Endothelial cell of umbilical vein (primary cell): ENCODE results near the gene MACROH2A1. TPM values are rescaled to one million over a fixed set of nuclear protein-coding genes. Genes with fewer than 3 reads are reported as not detected.
"Not testable (repeated sequence)": the region's sequence is repeated elsewhere in the genome, so short reads cannot be mapped to it uniquely, and the experiment has no call there.

ENCODE experiments used
- BruUV-seq: library from RNA; stranded (reverse); fragments of 400-500 nt; replicated peaks from 2 replicates; lab custom pipeline; 2021; lab: Mats Ljungman, UMichigan
- CTCF ChIA-PET: fragments of 300-600, 350-600 bp; sonication (Branson Sonifier 250); formaldehyde crosslinking; loops from one replicate; lab custom pipeline; 2021; ENCODE audit warnings: antibody characterized with exemption, inconsistent platforms; lab: Charles Lee
- POLR2A ChIA-PET: fragments of 300-600, 350-600 bp; sonication (Branson Sonifier 250); formaldehyde crosslinking; loops from one replicate; lab custom pipeline; 2021; ENCODE audit warnings: antibody characterized with exemption, inconsistent platforms; lab: Charles Lee
- DNase-seq: peaks from one replicate; pipeline ENCODE4 v3.0.0-alpha.2; 2011; ENCODE audit warnings: low read depth, low spot score
- FAIRE-seq: peaks from 2 replicates; lab custom pipeline; 2011; peaks lifted over from hg19 to GRCh38; lab: Jason Lieb, UNC
- H2AFZ ChIP-seq: 2 replicates; pipeline ENCODE4 v1.6.0; 2012; ENCODE audit warnings: low read depth, low read length, control low read depth, inconsistent platforms
- H3K27ac ChIP-seq: 2 replicates; pipeline ENCODE4 v1.5.1; 2011; ENCODE audit warnings: low read depth, mild to moderate bottlenecking, control low read depth, low read length, moderate library complexity; ENCODE audit not compliant: insufficient read depth
- H3K27me3 ChIP-seq, 2 experiments: 2 replicates each; pipeline versions ENCODE4 v1.6.0 to v1.6.1; 2011; ENCODE audit warnings: low read length in 2 of 2, mixed read lengths in 1 of 2; ENCODE audit not compliant: control insufficient read depth in 2 of 2, insufficient read depth in 2 of 2
- H3K36me3 ChIP-seq, 2 experiments: 2 replicates in 1 of 2; 3 replicates in 1 of 2; pipeline ENCODE4 v1.5.1; 2011; ENCODE audit warnings: low read length in 2 of 2, mild to moderate bottlenecking in 1 of 2, moderate library complexity in 1 of 2; ENCODE audit not compliant: control insufficient read depth in 2 of 2, insufficient read depth in 2 of 2; ENCODE audit errors: extremely low read depth in 1 of 2
- H3K4me1 ChIP-seq: 3 replicates; pipeline ENCODE4 v1.5.1; 2011; ENCODE audit warnings: mild to moderate bottlenecking, low read length; ENCODE audit not compliant: control insufficient read depth, insufficient read depth; ENCODE audit errors: extremely low read depth
- H3K4me2 ChIP-seq: 2 replicates; pipeline ENCODE4 v1.6.1; 2011; ENCODE audit warnings: low read length, control low read depth, mixed read lengths; ENCODE audit not compliant: insufficient read depth
- H3K4me3 ChIP-seq, 3 experiments: fragments of 200-600 bp in 1 of 3; sonication (generic), shearing (Covaris generic) in 1 of 3; replicated peaks in 1 of 3; 2 replicates each; pipeline ENCODE4 v1.5.1; 2011 to 2016; ENCODE audit warnings: control low read depth in 3 of 3, low read length in 3 of 3, mild to moderate bottlenecking in 2 of 3, inconsistent platforms in 1 of 3, low read depth in 1 of 3, moderate library complexity in 1 of 3; ENCODE audit not compliant: insufficient read depth in 1 of 3
- H3K79me2 ChIP-seq: 2 replicates; pipeline ENCODE4 v1.6.0; 2012; ENCODE audit warnings: low read length, inconsistent platforms; ENCODE audit not compliant: control insufficient read depth, insufficient read depth
- H3K9ac ChIP-seq: replicated peaks from 2 replicates; pipeline ENCODE3; 2011; ENCODE audit warnings: low read length, control low read depth; ENCODE audit not compliant: insufficient read depth; ENCODE audit errors: extremely low read depth
- H3K9me1 ChIP-seq: replicated peaks from 3 replicates; pipeline ENCODE4 v1.6.0; 2011; ENCODE audit warnings: mild to moderate bottlenecking, low read length; ENCODE audit not compliant: control insufficient read depth, insufficient read depth; ENCODE audit errors: extremely low read depth
- H3K9me3 ChIP-seq: replicated peaks from 2 replicates; pipeline ENCODE4 v1.5.1; 2012; ENCODE audit warnings: low read length, inconsistent platforms; ENCODE audit not compliant: control insufficient read depth, insufficient read depth
- H4K20me1 ChIP-seq: replicated peaks from 2 replicates; pipeline ENCODE3; 2011; ENCODE audit warnings: mild to moderate bottlenecking, low read length; ENCODE audit not compliant: control insufficient read depth, insufficient read depth; ENCODE audit errors: extremely low read depth
- EZH2 ChIP-seq: IDR thresholded peaks from 2 replicates; pipeline ENCODE4 v1.6.1; 2012; ENCODE audit warnings: borderline replicate concordance, low read depth, mild to moderate bottlenecking, moderate library complexity, low read length, inconsistent platforms; ENCODE audit not compliant: severe bottlenecking
- FOS ChIP-seq: IDR thresholded peaks from 2 replicates; pipeline ENCODE4 v1.6.1; 2011; ENCODE audit warnings: mild to moderate bottlenecking, low read length, moderate library complexity, borderline replicate concordance; ENCODE audit not compliant: insufficient read depth
- GATA2 ChIP-seq: IDR thresholded peaks from 2 replicates; pipeline ENCODE4 v1.7.0; 2011; ENCODE audit warnings: low read depth, mild to moderate bottlenecking, moderate library complexity, mixed read lengths, low read length; ENCODE audit not compliant: insufficient read length, insufficient read depth
- JUN ChIP-seq: IDR thresholded peaks from 2 replicates; pipeline ENCODE4 v1.6.1; 2011; ENCODE audit warnings: borderline replicate concordance, low read depth; ENCODE audit not compliant: insufficient read length, insufficient read depth
- dilution Hi-C: fragments of 300-500 bp; cut with MboI; formaldehyde crosslinking; loops from one replicate; pipeline ENCODE4 v1.15.0; 2019; ENCODE audit warnings: low sequenced_read_pairs; ENCODE audit not compliant: extremely low pct_ligation_motif_present
- intact Hi-C: fragments of 100-400 bp; cut with micrococcal nuclease; formaldehyde crosslinking; loops from one replicate; pipeline ENCODE4 v1.10.0; 2022
- polyA plus RNA-seq, 4 experiments: library from polyadenylated mRNA; depleted of rRNA in 3 of 4; stranded (reverse) in 3 of 4; unstranded in 1 of 4; fragments of >200 nt; gene quantifications; 2 replicates each; pipeline versions ENCODE4 v1.2.1 to v1.2.3, GENCODE V29; 2011 to 2012; ENCODE audit warnings: missing spikeins in 1 of 4
- total RNA-seq: library from RNA; stranded (reverse); gene quantifications from 2 replicates; pipeline ENCODE4 v1.2.3, GENCODE V29; 2021
- TF ChIP-seq, protein P1 (sequence below): IDR thresholded peaks from 2 replicates; pipeline ENCODE4 v1.6.1; 2011; ENCODE audit not compliant: insufficient read depth, insufficient read length

The MACROH2A1 gene
- total and polyA plus RNA-seq, 2 donors (not counting 3 experiments of a cell fraction or from before 2014, with no cell fraction given): 89.3 to 147 TPM

DNA sequence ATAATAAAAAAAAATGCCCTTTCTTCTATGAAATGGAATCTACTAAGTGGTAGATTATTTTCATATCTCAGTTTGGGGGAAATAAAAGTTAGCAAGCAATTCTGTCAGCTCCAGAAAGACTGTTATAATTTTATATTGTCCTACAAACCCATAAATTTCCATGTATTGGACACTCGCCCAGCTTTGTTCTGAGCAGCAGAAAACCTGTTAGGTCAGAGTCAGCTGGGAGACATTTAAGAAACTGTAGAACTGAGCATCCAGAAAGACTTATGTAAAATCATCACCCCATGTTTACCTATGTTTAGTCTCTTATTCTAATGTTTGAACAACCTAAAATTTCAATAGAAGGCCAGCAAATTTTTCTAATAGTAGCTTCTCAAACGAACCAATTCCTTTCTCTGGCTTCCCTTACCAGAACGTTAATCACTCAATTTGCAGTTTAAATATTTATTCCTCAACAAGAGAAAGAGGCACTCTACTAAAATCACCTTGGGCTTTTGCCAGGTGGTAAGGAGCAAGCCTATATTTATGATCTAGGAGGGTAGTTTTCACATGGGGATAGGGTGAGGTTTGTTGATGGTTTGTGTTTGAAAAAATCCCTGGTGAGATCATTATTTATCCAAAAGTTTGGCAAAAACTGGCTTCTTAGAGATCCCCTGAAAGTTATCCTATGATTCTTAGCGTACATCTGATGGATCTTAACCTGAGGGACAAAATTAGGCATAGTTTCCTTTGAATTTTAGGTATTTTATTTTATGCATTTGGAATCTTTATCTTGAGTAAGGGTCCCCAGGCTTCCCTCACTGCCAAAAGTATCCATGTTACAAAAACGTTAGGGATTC is 34.4 kb downstream of the MACROH2A1 start:
- no peak for FAIRE-seq

DNA sequence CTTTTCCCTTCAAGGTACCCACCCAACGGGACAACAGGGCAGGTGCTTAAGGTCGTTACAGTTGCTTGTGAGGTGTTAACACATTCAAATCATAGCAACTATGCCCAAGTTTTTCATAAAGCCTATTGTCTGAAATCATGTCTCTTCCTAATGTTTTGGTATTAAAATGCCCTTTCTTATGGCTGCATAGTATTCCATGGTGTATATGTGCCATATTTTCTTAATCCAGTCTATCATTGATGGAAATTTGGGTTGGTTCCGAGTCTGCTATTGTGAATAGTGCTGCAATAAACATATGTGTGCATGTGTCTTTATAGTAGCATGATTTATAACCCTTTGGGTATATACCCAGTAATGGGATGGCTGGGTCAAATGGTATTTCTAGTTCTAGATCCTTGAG is 35.7 kb downstream of the MACROH2A1 start:
- H4K20me1 ChIP-seq, H3K4me1 ChIP-seq, H3K9me1 ChIP-seq, H3K9ac ChIP-seq, FAIRE-seq, BruUV-seq, dilution Hi-C loops, H3K79me2 ChIP-seq, DNase-seq, H3K4me3 ChIP-seq, POLR2A ChIA-PET, H2AFZ ChIP-seq, CTCF ChIA-PET, H3K4me2 ChIP-seq, intact Hi-C loops, H3K27me3 ChIP-seq, H3K9me3 ChIP-seq, H3K27ac ChIP-seq: not testable (repeated sequence)
- peaks cover 19 to 24% of the 10 kb centered on the region in 2 experiments for H3K36me3 ChIP-seq

More for the DNA sequence above, 34.4 kb downstream of the MACROH2A1 start:
- Histone ChIP-seq H3K36me3 (peaks cover 24 to 30% of the 10 kb centered on the region in 2 experiments), H3K4me3 (no peak overlapping the region), H2AFZ (no peak overlapping the region), H3K27me3 (no peaks in the 10 kb centered on the region), H3K27ac (no peak overlapping the region), H3K4me2 (no peak overlapping the region), H4K20me1 (no peaks in the 10 kb centered on the region), H3K9me3 (no peaks in the 10 kb centered on the region), H3K9ac (no peak overlapping the region), H3K79me2 (no peaks in the 10 kb centered on the region), H3K9me1 (no peaks in the 10 kb centered on the region), H3K4me1 (no peaks in the 10 kb centered on the region)
- ChIA-PET CTCF (no interaction called here), POLR2A (no interaction called here)
- intact Hi-C loops (no loop called here), dilution Hi-C loops (no loop called here)
- BruUV-seq: no TSS peak
- DNase-seq: peak; percentile 20
- TF ChIP-seq EZH2 (no peak), JUN (no peak), FOS (no peak), GATA2 (no peak)
- TF ChIP-seq, protein P1, sequence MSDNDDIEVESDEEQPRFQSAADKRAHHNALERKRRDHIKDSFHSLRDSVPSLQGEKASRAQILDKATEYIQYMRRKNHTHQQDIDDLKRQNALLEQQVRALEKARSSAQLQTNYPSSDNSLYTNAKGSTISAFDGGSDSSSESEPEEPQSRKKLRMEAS: no peak
